ENCODE results near the gene PRAMEF12. TPM values are rescaled to one million over a fixed set of nuclear protein-coding genes. Genes with fewer than 3 reads are reported as not detected.

The PRAMEF12 gene
- not detected in 2 replicates for total RNA-seq

DNA sequence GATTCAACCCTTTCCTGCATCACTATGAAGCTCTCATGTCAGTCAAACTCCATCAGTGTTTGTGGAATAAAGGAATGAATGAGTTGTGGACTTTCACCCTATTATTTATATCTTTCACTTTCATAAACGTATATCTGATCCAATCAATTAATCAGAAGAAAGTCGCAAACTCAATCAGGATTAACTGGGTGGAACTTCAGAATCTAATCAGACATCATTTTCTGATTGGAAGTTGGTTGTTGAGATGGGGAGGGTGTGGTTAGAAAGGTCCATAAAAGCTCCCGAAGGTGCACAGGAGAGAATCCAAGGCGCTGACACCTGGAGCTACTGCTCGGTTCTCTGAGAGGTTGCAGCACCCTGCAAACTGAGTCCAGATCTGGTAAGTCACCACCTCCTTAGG is at the start of gene PRAMEF12:
Gene PRAMEF12, plus strand, starts transcription at position 301 of the 400 bp plus-strand sequence. CDS start 1,130 bp downstream, outside the sequence.

DNA sequence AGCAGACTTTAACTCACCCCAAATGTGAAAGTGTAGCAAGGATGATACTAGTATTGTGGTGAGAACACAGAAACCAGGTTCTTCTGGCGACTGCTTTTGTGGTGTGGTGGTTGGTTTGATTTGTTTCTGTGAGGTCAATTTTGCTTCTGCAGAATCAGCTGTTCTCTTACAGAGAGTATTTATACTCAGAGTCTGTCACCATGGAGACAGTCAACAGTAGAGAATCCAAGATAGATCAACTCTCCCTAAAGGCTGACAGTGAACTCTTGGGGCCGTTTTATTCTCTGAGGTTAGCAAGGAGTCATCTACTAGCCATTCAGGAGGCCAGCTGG is 27.6 kb upstream of the PRAMEF12 start, which contains the start of gene CFAP107:
Gene CFAP107, plus strand, starts transcription at position 209 of the 332 bp plus-strand sequence. CDS start 231 bp downstream, outside the sequence.

DNA sequence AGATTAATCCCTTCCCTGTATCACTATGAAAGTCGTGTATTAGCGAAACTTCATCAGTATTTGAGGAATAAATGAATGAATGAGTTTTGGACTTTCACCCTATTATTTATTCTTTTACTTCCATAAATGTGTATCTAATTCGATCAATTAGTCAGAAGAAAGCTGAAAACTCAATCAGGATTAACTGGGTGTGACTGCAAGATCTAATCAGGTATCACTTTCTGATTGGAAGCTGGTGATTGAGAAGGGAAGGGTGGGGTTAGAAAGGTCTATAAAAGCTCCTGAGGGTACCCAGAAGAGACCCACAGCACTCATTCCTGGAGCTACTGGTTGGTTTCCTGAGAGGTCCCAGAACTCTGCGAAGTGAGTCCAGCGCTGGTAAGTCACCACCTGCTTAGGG is 17.6 kb downstream of the PRAMEF12 start, which contains the start of gene PRAMEF1:
Gene PRAMEF1, plus strand, starts transcription at position 301 of the 400 bp plus-strand sequence. CDS start 1,831 bp downstream, outside the sequence.

Other genes with a start within 250 kb of the PRAMEF12 start
- gene DHRS3, start 155.5 kb upstream of the PRAMEF12 start, total RNA-seq: 14.3 and 18.4 TPM in 2 replicates
- gene AADACL4, start 129.7 kb upstream of the PRAMEF12 start, total RNA-seq: not detected in 2 replicates
- gene AADACL3, start 57.6 kb upstream of the PRAMEF12 start, total RNA-seq: not detected in 2 replicates
- gene CFAP107, start 27.5 kb upstream of the PRAMEF12 start, total RNA-seq: not detected in 2 replicates
- gene PRAMEF1, start 17.7 kb downstream of the PRAMEF12 start, total RNA-seq: not detected in 2 replicates
- gene PRAMEF11, start 57.7 kb downstream of the PRAMEF12 start, total RNA-seq: not detected in 2 replicates
- not detected in 2 replicates for gene HNRNPCL1, start 75.0 kb downstream of the PRAMEF12 start, total RNA-seq
- gene PRAMEF2, start 83.3 kb downstream of the PRAMEF12 start, total RNA-seq: not detected in 2 replicates
- not detected in 2 replicates for gene PRAMEF4, start 112.5 kb downstream of the PRAMEF12 start, total RNA-seq
- gene PRAMEF10, start 124.5 kb downstream of the PRAMEF12 start, total RNA-seq: not detected in 2 replicates
- gene PRAMEF7, start 142.9 kb downstream of the PRAMEF12 start, total RNA-seq: not detected in 2 replicates
- gene PRAMEF6, start 173.8 kb downstream of the PRAMEF12 start, total RNA-seq: not detected in 2 replicates

All from cardiac atrium fibroblast (primary cell).